ENCODE data around the gene IPO4. TPM values are rescaled to one million over a fixed set of nuclear protein-coding genes. Genes with fewer than 3 reads are reported as not detected.
A peak's percentile ranks its signal among the peaks of the same experiment; 100 is the strongest.

Gene IPO4
- total RNA-seq, 2 donors from 2014 or later: 19.9 to 64.6 TPM

GRCh38 chr14:24187539-24187915 is 1.1 kb downstream of the IPO4 start:
- DNase-seq (ENCODE audit: low spot score): no peak
- Histone ChIP-seq H3K36me3 (peaks cover 41% of the 10 kb centered on the region), H3K4me3 (peak overlapping the region; percentile 82), H3K27me3 (replicated peaks; ENCODE audit: insufficient read depth) (no peaks in the 10 kb centered on the region), H3K9me3 (no peaks in the 10 kb centered on the region), H3K27ac (no peak overlapping the region), H3K4me1 (ENCODE audit: control insufficient read depth in 1 of 2, low read depth in 2 of 2) (peaks cover 5 to 11% of the 10 kb centered on the region in 2 donors)
- no peak for ATAC-seq (ENCODE audit: insufficient number of reproducible peaks, low FRiP score, low read depth)
- TF ChIP-seq, protein P1, sequence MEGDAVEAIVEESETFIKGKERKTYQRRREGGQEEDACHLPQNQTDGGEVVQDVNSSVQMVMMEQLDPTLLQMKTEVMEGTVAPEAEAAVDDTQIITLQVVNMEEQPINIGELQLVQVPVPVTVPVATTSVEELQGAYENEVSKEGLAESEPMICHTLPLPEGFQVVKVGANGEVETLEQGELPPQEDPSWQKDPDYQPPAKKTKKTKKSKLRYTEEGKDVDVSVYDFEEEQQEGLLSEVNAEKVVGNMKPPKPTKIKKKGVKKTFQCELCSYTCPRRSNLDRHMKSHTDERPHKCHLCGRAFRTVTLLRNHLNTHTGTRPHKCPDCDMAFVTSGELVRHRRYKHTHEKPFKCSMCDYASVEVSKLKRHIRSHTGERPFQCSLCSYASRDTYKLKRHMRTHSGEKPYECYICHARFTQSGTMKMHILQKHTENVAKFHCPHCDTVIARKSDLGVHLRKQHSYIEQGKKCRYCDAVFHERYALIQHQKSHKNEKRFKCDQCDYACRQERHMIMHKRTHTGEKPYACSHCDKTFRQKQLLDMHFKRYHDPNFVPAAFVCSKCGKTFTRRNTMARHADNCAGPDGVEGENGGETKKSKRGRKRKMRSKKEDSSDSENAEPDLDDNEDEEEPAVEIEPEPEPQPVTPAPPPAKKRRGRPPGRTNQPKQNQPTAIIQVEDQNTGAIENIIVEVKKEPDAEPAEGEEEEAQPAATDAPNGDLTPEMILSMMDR (IDR thresholded peaks at IDR 0.05): no peak

GRCh38 chr14:24186831-24187538 is 1.6 kb downstream of the IPO4 start:
- Histone ChIP-seq H3K4me3 (no peak overlapping the region), H3K9me3 (no peaks in the 10 kb centered on the region), H3K27ac (no peak overlapping the region), H3K36me3 (peaks cover 42% of the 10 kb centered on the region), H3K27me3 (replicated peaks; ENCODE audit: insufficient read depth) (no peaks in the 10 kb centered on the region), H3K4me1 (ENCODE audit: control insufficient read depth in 1 of 2, low read depth in 2 of 2) (peaks cover 5 to 11% of the 10 kb centered on the region in 2 donors)
- TF ChIP-seq, protein P1 (IDR thresholded peaks at IDR 0.05): no peak
- ATAC-seq (ENCODE audit: insufficient number of reproducible peaks, low FRiP score, low read depth) (no peak), DNase-seq (ENCODE audit: low spot score) (no peak)

DNA sequence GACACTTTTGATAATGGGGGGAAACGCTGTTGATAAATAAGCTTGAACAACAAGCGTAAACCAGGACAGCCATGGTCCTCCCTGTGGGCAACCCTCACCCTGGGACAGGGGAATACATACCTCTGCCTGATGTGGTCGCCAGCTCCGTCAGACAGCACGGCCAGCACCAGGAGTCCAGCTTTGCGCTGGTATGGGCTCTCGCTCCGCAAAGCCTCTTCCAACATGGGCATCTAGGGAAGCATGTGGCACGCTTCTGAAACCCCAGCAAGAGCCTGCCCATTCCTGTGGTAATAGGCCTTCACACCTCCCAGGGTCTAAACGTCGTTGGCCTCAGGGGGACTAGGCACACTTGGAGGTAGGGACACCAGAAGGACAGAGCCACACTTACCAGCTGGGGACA is 2.9 kb downstream of the IPO4 start:
- DNase-seq (ENCODE audit: low spot score) (no peak), ATAC-seq (ENCODE audit: insufficient number of reproducible peaks, low FRiP score, low read depth) (no peak)
- Histone ChIP-seq H3K27ac (no peak overlapping the region), H3K4me1 (ENCODE audit: control insufficient read depth in 1 of 2, low read depth in 2 of 2) (peaks cover 5 to 11% of the 10 kb centered on the region in 2 donors), H3K36me3 (peaks cover 39% of the 10 kb centered on the region), H3K9me3 (no peaks in the 10 kb centered on the region), H3K4me3 (no peak overlapping the region), H3K27me3 (replicated peaks; ENCODE audit: insufficient read depth) (no peaks in the 10 kb centered on the region)
- TF ChIP-seq, protein P1 (IDR thresholded peaks at IDR 0.05): no peak

GRCh38 chr14:24185026-24185425 is 3.6 kb downstream of the IPO4 start:
- Histone ChIP-seq H3K9me3 (no peaks in the 10 kb centered on the region), H3K4me3 (no peak overlapping the region), H3K27me3 (replicated peaks; ENCODE audit: insufficient read depth) (no peaks in the 10 kb centered on the region), H3K4me1 (ENCODE audit: control insufficient read depth in 1 of 2, low read depth in 2 of 2) (peaks cover 5 to 11% of the 10 kb centered on the region in 2 donors), H3K27ac (no peak overlapping the region), H3K36me3 (peaks cover 39% of the 10 kb centered on the region)
- TF ChIP-seq, protein P1 (IDR thresholded peaks at IDR 0.05): no peak
- ATAC-seq (ENCODE audit: insufficient number of reproducible peaks, low FRiP score, low read depth) (no peak), DNase-seq (ENCODE audit: low spot score) (no peak)

DNA sequence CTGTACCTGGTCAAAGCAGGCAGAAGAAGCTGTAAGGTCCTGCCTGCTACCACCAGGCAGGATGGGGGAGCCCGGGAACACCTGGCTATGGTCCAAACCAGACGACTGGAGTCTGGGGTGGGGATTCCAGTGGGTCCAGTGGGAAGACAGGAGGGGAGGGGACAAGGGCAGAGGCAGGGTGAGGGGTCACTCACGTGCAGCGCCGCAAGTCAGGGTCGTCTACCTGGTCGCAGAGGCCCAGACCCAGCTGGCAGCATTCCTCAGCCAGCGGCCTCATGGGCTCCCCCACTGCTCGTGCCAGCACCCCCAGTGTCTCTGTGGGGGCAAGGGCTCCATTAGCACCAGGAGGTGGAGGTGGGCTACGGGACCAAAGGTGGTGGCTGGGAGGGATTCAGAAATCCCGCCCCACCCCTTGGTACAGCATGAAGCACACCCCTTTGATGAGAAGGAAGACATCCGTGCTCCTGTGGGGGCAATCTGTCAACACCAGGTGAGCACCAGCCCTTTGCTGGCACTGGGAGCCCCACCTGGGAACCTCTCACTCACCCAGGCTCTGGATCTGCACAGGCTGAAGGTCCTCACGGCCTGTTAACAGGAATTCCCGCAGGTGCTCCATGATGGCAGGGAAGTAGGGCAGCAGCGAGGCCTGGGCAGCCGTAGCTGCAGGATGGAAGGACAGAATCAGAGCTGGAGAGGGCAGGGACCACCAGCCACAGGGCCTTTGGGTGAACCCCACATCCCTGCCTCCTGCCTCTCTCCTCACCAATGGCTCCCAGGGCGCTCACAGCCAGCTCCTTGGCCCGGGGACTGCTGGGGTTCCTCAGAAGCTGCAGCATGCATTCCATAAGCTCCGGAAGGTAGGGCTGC is 4.3 kb downstream of the IPO4 start:
- TF ChIP-seq, protein P1 (IDR thresholded peaks at IDR 0.05): no peak
- Histone ChIP-seq H3K27me3 (replicated peaks; ENCODE audit: insufficient read depth) (no peaks in the 10 kb centered on the region), H3K4me3 (no peak overlapping the region), H3K36me3 (peaks cover 43% of the 10 kb centered on the region), H3K27ac (no peak overlapping the region), H3K9me3 (no peaks in the 10 kb centered on the region), H3K4me1 (ENCODE audit: control insufficient read depth in 1 of 2, low read depth in 2 of 2) (peaks cover 5 to 11% of the 10 kb centered on the region in 2 donors)
- DNase-seq (ENCODE audit: low spot score) (no peak), ATAC-seq (ENCODE audit: insufficient number of reproducible peaks, low FRiP score, low read depth) (no peak)

Measured in thoracic aorta (tissue), 2 donors.